ENCODE data around the gene KCNJ10. TPM values are rescaled to one million over a fixed set of nuclear protein-coding genes. Genes with fewer than 3 reads are reported as not detected.

Gene KCNJ10
- total RNA-seq, 1 donor from 2014 or later = 0.27 TPM

GRCh38 chr1:160099716-160100375 is 29.9 kb upstream of the KCNJ10 start:
- Histone ChIP-seq H3K27me3 (ENCODE audit: insufficient read depth, low read length) (no peaks in the 10 kb centered on the region), H3K27ac (ENCODE audit: low read depth, low read length) (no peak overlapping the region), H3K79me2 (ENCODE audit: insufficient read depth, low read length) (no peaks in the 10 kb centered on the region), H3K9ac (ENCODE audit: low read length) (no peak overlapping the region), H4K20me1 (ENCODE audit: insufficient read depth, low read length) (peaks cover 6% of the 10 kb centered on the region), H3K4me1 (ENCODE audit: insufficient read depth, low read length) (peaks cover 15% of the 10 kb centered on the region), H2AFZ (ENCODE audit: low read depth, low read length) (no peak overlapping the region), H3K4me2 (ENCODE audit: low read length) (no peak overlapping the region), H3K4me3 (ENCODE audit: insufficient read depth, low read depth, low read length) (no peak overlapping the region), H3K36me3 (ENCODE audit: insufficient read depth, low read length) (no peaks in the 10 kb centered on the region), H3K9me3 (ENCODE audit: insufficient read depth, low read depth, low read length) (no peaks in the 10 kb centered on the region)
- Mint-ChIP-seq H3K4me1 (ENCODE audit: low read depth, unreplicated experiment) (peaks cover 35% of the 10 kb centered on the region), H3K36me3 (ENCODE audit: low read depth, unreplicated experiment) (no peaks in the 10 kb centered on the region), H3K27ac (ENCODE audit: unreplicated experiment) (no peak overlapping the region), H3K27me3 (ENCODE audit: low read depth, unreplicated experiment) (no peaks in the 10 kb centered on the region), H3K9me3 (ENCODE audit: unreplicated experiment) (no peaks in the 10 kb centered on the region), H3K4me3 (ENCODE audit: unreplicated experiment) (no peak overlapping the region)
- DNase-seq (ENCODE audit: low read depth) = no peak
- TF ChIP-seq EZH2 (IDR thresholded peaks at IDR 0.05; ENCODE audit: insufficient read depth, low read length) = no peak
- no peak for TF ChIP-seq CTCF (IDR thresholded peaks at IDR 0.05; ENCODE audit: insufficient read depth, low read depth, low read length)
- no peak for FAIRE-seq

GRCh38 chr1:160098852-160099561 is 29.0 kb upstream of the KCNJ10 start:
- Mint-ChIP-seq H3K27me3 (ENCODE audit: low read depth, unreplicated experiment) (no peaks in the 10 kb centered on the region), H3K4me3 (ENCODE audit: unreplicated experiment) (peak overlapping the region; percentile 60), H3K9me3 (ENCODE audit: unreplicated experiment) (no peaks in the 10 kb centered on the region), H3K4me1 (ENCODE audit: low read depth, unreplicated experiment) (peaks cover 30% of the 10 kb centered on the region), H3K36me3 (ENCODE audit: low read depth, unreplicated experiment) (no peaks in the 10 kb centered on the region), H3K27ac (ENCODE audit: unreplicated experiment) (peak overlapping the region; percentile 53)
- Histone ChIP-seq H3K4me1 (ENCODE audit: insufficient read depth, low read length) (peaks cover 15% of the 10 kb centered on the region), H3K4me3 (ENCODE audit: insufficient read depth, low read depth, low read length) (peak overlapping the region; percentile 46), H3K9me3 (ENCODE audit: insufficient read depth, low read depth, low read length) (no peaks in the 10 kb centered on the region), H3K79me2 (ENCODE audit: insufficient read depth, low read length) (no peaks in the 10 kb centered on the region), H3K36me3 (ENCODE audit: insufficient read depth, low read length) (no peaks in the 10 kb centered on the region), H3K9ac (ENCODE audit: low read length) (peak overlapping the region; percentile 69), H2AFZ (ENCODE audit: low read depth, low read length) (peak overlapping the region; percentile 91), H3K27me3 (ENCODE audit: insufficient read depth, low read length) (no peaks in the 10 kb centered on the region), H4K20me1 (ENCODE audit: insufficient read depth, low read length) (peaks cover 6% of the 10 kb centered on the region), H3K27ac (ENCODE audit: low read depth, low read length) (no peak overlapping the region), H3K4me2 (ENCODE audit: low read length) (peak overlapping the region; percentile 87)
- no peak for TF ChIP-seq EZH2 (IDR thresholded peaks at IDR 0.05; ENCODE audit: insufficient read depth, low read length)
- TF ChIP-seq CTCF (IDR thresholded peaks at IDR 0.05; ENCODE audit: insufficient read depth, low read depth, low read length) = no peak
- FAIRE-seq = no peak
- peak; percentile 74 for DNase-seq (ENCODE audit: low read depth)

Data from astrocyte (in vitro differentiated cells and primary cell).